GM08714 (cell line): Measurements from ENCODE around the gene SHC4.
"Not testable (repeated sequence)": the region's sequence is repeated elsewhere in the genome, so short reads cannot be mapped to it uniquely, and the experiment has no call there.

Experiments
- H3K4me3 ChIP-seq: fragments of 200-500 bp; sonication (Bioruptor generic); 2 replicates; pipeline ENCODE4 v1.5.1; 2014; ENCODE audit warnings: mild to moderate bottlenecking, low read length, inconsistent platforms
- ZNF274 ChIP-seq: IDR thresholded peaks from 2 replicates; pipeline ENCODE4 v1.6.1; 2012; ENCODE audit warnings: mild to moderate bottlenecking, low read depth, low read length

Gene SHC4

GRCh38 chr15:48924528-48925393, 39.0 kb downstream of the SHC4 start:
- H3K4me3 ChIP-seq, result no peak overlapping the region
- no peak for TF ChIP-seq ZNF274

GRCh38 chr15:48922046-48922445, 41.7 kb downstream of the SHC4 start:
- no peak for TF ChIP-seq ZNF274

GRCh38 chr15:48916721-48917120, 47.0 kb downstream of the SHC4 start:
- no peak overlapping the region for H3K4me3 ChIP-seq
- no peak for TF ChIP-seq ZNF274

More at GRCh38 chr15:48922046-48922445, 41.7 kb downstream of the SHC4 start:
- no peak overlapping the region for H3K4me3 ChIP-seq

GRCh38 chr15:48915861-48916260, 47.9 kb downstream of the SHC4 start:
- H3K4me3 ChIP-seq, result no peak overlapping the region
- no peak for TF ChIP-seq ZNF274

GRCh38 chr15:48914717-48915116, 49.0 kb downstream of the SHC4 start:
- no peak for TF ChIP-seq ZNF274
- H3K4me3 ChIP-seq, result no peak overlapping the region

- no peak for TF ChIP-seq ZNF274
- no peak overlapping the region for H3K4me3 ChIP-seq
Observed at GRCh38 chr15:48913141-48913540, 50.6 kb downstream of the SHC4 start.

- H3K4me3 ChIP-seq, result not testable (repeated sequence)
Observed at GRCh38 chr15:48910554-48910953, 53.2 kb downstream of the SHC4 start.

- H3K4me3 ChIP-seq, result not testable (repeated sequence)
Observed at GRCh38 chr15:48909313-48909712, 54.4 kb downstream of the SHC4 start.

- TF ChIP-seq ZNF274, result no peak
- H3K4me3 ChIP-seq, result no peak overlapping the region
Observed at GRCh38 chr15:48905847-48906246, 57.9 kb downstream of the SHC4 start.

- H3K4me3 ChIP-seq, result no peak overlapping the region
- TF ChIP-seq ZNF274, result no peak
Observed at GRCh38 chr15:48905216-48905615, 58.5 kb downstream of the SHC4 start.

GRCh38 chr15:48904758-48905157, 59.0 kb downstream of the SHC4 start:
- H3K4me3 ChIP-seq, result no peak overlapping the region
- TF ChIP-seq ZNF274, result no peak

- no peak for TF ChIP-seq ZNF274
- no peak overlapping the region for H3K4me3 ChIP-seq
Observed at GRCh38 chr15:48899793-48900192, 63.9 kb downstream of the SHC4 start.

- no peak overlapping the region for H3K4me3 ChIP-seq
- no peak for TF ChIP-seq ZNF274
Observed at GRCh38 chr15:48898446-48898845, 65.3 kb downstream of the SHC4 start.

GRCh38 chr15:48898032-48898431, 65.7 kb downstream of the SHC4 start:
- TF ChIP-seq ZNF274, result no peak
- H3K4me3 ChIP-seq, result no peak overlapping the region

GRCh38 chr15:48896869-48897814, 66.6 kb downstream of the SHC4 start:
- TF ChIP-seq ZNF274, result no peak
- no peak overlapping the region for H3K4me3 ChIP-seq
